ENCODE data around the gene SPOP.

Gene SPOP

DNA sequence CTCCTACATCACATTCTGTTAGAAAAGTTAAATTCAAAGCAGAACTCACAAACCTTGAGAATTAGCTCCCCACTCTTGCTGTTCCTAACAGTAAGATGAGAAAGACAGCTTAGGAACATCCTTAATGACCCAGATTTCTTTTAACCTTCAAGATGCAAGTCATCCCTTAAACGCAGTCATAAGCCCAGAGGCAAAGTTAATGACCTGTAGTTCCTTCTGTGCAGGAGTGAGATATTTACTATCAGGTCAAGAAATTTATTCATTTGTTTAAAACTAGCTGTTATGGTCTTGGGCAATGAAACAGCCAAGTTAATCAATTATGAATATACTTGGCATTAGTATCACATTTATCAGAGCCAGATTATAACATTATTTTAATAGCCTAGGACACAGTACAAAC lies 65.2 kb downstream of the SPOP start:
- FAIRE-seq: no peak

GRCh38 chr17:49610883-49611584 lies 66.9 kb downstream of the SPOP start:
- no peak for FAIRE-seq

DNA sequence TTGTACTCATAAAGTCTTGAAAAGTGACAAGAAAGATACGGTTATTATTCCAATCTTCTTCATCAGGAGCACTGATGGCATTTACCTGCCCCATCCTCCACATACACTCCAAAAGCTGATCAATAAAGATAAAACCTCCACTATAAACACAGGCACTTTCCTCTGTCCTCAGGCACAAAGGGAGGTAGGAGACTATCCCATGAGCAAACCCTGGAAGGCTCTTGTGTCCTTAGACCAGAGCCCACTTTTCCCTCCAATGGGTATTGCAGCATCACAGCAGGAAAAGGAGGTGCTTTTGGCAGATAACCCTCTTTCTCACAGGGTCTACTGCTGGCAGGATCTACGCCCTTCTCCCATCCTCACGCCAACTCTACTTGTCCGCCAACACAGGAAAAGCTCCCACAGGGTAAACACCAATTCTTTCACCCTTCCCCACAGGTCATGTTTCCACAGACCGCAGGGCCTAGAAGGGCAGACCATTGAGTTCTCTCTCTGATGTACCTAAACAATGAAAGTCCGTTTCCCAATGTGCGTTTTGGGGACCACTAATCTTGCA lies 73.5 kb downstream of the SPOP start:
- no peak for FAIRE-seq

DNA sequence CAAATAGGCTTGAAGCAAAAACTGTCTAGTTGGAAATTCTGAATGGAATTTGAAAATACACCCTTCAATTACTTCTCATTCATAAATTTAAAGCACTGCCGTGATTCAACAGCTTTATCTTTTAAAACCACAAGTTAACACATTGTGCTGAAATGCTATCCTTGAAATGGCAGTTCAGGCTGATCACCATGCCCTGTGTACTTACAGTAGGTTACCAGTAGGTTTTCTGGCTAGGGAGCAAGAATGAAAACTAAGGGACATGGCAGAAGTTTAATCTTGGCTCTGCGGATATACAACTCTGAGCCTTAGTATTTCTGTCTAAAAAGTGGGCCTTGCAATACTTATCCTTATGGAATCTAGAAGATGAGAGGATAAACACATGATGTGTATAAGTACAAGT lies 74.2 kb downstream of the SPOP start:
- FAIRE-seq: no peak

- no peak for FAIRE-seq
Observed at GRCh38 chr17:49603238-49603637, 74.7 kb downstream of the SPOP start.

GRCh38 chr17:49602783-49603182 lies 75.1 kb downstream of the SPOP start:
- no peak for FAIRE-seq

GRCh38 chr17:49600949-49601348 lies 76.9 kb downstream of the SPOP start:
- no peak for FAIRE-seq

DNA sequence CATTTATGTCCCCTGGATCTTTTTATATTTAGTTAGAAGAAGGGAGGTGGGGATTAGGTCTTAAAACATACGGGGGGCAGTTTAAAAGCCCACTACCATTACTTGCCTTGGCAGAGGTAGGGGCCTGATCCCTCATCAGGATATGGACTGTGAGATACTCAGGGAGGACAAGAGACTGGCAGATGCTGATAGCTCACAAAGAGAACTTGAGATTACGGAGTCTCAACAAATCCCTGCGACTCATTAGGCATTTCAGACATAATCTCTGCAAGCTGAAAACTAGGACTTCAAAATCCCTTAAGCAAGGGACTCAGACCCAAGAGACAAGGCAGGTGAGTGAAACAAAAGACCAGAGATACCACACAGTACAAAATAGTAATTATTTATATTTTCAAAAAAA lies 79.0 kb downstream of the SPOP start:
- FAIRE-seq: no peak

- no peak for FAIRE-seq
Observed at GRCh38 chr17:49597928-49598655, 79.8 kb downstream of the SPOP start.

- FAIRE-seq: no peak
Observed at GRCh38 chr17:49597436-49597835, 80.5 kb downstream of the SPOP start.

DNA sequence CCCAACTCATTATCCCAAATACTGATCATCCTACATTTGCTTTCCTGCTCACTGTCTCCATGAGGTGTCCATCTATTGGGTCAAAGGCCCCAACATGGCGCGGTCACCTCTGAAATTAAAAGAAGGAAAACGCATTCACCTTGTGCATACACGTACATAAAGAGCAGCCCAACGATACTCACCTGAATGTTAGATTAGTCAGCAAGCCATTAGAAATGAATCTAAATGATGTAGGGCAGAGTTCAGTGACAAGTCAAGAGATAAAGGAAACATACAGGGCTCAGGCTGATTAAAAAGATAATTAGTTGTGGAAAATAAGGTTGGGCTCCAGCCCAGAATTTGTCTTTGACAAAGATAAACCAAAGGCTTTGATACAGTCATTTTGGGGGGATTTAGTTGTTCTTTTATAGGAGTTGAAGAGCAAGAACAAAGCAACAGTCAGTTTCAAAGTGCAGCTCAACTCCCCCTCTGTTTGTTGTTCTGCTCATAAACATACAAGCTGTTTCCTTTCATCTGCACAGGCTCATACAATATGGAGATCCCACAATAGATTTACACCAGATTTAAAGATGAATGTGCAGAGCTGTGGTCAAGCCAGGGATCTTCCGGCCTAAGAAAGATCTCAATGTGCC lies 81.2 kb downstream of the SPOP start:
- FAIRE-seq: no peak

DNA sequence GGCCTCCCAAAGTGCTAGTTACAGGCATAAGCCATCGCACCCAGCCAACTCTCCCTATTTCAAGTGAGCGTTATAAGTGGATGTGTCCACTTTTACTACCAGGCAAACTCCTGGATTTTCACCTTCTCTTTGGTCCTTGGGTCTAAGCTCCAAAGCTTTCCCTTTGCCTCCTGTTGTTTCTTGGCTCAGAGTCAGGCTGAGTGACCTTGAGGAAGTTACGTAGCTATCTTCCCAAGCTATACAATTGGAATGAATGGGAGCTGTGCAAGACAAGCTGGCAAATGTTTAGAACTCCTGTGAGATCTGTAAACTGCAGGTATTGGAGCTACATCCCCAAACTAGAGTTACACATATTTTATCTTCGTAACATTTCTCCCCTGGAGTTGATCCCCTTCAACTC lies 81.9 kb downstream of the SPOP start:
- FAIRE-seq: no peak

DNA sequence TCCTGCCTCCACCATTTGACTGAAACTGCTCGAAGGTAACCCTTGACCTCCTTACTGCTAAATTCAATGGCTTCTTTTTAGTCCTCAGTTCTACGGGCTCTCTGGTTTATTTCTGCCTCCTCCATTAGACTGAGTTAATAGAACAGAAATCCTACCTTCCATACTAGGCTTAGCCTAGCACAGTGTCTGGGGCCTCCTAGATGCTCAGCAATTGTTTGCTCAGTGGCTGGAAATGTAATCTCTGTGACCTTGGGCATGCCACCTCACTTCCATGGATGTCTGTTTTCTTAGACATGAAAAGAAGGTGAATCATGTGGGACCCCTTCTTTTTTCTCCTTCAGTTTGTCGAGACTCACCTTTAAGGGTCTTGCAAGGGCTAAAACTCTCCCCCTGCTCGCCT lies 82.6 kb downstream of the SPOP start:
- FAIRE-seq: no peak

DNA sequence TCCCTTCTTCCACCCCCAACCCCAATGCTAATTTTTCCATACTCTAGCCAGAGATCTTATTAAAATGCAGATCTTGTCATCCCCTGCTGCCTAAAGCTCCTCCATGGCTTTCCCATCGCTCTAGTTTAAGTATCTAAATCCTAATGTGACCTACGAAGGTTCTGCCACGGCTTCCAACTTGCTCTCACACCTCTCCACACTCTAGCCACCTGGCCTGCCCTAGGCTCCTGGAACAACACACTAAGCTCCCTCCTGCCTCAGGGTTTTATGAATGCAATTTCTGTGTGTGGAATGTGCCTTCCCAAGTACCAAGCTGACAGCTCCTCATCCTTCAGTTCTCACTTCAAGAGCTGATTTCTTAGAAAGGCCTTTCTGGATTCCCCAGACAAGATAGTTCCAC lies 85.6 kb downstream of the SPOP start:
- no peak for FAIRE-seq

- FAIRE-seq: no peak
Observed at GRCh38 chr17:49590874-49591273, 87.0 kb downstream of the SPOP start.

GRCh38 chr17:49589577-49589927 lies 88.3 kb downstream of the SPOP start:
- FAIRE-seq: no peak

- FAIRE-seq: no peak
Observed at GRCh38 chr17:49588726-49589576, 88.9 kb downstream of the SPOP start.

DNA sequence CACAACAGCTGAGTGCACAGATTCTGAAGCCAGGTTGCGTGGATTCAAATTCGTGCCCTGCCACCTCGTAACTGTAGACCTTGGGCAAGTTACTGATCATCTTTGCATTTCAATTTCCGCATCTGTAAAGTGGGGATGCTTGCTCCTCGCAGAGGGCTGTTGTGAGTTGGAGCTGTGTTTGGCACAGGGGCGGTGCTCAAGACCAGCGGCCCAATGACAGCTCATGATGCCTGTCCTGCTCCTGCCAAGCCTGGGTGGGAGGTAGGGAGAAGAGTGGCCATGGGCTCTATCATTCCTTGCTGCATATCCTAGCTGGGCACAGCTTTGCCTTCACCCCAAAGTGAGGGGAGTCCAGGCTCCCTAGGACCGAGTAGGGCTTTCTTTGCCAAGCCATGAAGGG lies 89.6 kb downstream of the SPOP start:
- FAIRE-seq: no peak

DNA sequence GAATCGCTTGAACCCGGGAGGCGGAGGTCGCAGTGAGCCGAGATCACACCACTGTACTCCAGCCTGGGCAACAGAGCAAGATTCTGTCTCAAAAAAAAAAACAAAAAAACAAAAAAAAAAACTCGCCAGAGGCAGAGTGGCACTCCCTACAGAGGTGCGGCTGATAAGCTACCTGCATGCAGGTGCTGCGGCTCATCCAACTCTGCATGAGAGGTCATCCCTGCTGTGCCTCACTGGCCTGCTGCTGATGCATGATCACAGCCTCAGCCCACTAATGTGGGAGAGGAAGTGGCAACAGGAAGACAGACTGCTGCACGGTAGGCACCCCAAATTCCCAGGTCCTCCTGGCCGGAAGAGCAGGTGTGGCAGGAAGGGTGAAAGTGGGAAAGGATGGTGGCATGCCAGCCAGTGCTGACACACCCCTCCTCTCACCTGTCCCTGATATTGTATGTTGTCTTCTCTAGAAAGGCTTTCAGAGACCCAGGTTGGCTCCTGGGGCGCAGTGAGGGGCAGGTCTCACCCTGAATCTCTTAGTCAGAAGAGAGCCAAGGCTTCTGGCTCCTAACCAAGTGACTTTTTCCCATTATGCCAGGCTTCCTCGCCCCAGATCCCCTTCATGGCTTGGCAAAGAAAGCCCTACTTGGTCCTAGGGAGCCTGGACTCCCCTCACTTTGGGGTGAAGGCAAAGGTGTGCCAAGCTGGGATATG lies 90.4 kb downstream of the SPOP start:
- FAIRE-seq: no peak

GRCh38 chr17:49585422-49586027 lies 92.4 kb downstream of the SPOP start:
- no peak for FAIRE-seq

- FAIRE-seq: no peak
Observed at GRCh38 chr17:49583889-49584288, 94.0 kb downstream of the SPOP start.

- no peak for FAIRE-seq
Observed at GRCh38 chr17:49583226-49583625, 94.7 kb downstream of the SPOP start.

Measured in endometrium (tissue), 2 donors.